ENCODE measurements around the gene HGFAC. TPM values are rescaled to one million over a fixed set of nuclear protein-coding genes. Genes with fewer than 3 reads are reported as not detected.

Gene HGFAC
- total and polyA plus RNA-seq, 12 donors: 0.12 to 0.84 (median 0.51) TPM; not detected in 5

DNA sequence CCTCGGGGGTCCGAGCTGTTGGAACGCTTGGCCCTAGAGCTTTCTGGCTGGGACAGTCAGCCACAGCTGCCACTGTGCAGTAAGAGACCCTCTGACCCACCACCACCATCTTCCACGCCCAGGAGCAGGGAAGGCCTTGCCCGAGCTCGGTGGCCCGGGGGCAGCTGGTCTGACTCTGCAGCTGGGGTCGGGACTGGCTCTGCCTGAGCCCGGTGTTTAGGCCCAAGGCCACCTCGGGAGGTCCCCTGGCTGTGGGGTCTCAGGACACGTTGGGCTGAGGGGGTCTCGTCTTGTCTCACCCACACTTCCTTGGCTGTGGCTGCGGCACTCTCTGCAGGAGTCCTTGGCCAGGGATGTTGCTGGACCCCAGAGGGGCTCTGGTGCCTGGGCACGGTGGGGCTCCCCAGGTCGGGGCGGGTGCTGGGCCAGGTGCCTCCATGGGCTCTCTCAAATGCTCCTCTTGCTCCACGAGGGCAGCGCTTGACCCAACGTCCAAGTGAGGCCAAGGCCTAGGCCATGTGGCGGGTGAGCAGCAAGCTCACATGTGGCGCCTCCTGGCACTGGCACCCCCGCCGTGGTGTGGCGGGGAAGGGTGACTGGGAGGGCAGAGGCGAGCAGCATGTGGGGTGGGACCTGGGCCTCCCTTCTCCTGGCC lies 44.2 kb downstream of the HGFAC start:
- DNase-seq: no peak
- no peak overlapping the region for H3K27ac ChIP-seq
- TF ChIP-seq POLR2A (IDR thresholded peaks at IDR 0.05): no peak
- TF ChIP-seq, protein P1, sequence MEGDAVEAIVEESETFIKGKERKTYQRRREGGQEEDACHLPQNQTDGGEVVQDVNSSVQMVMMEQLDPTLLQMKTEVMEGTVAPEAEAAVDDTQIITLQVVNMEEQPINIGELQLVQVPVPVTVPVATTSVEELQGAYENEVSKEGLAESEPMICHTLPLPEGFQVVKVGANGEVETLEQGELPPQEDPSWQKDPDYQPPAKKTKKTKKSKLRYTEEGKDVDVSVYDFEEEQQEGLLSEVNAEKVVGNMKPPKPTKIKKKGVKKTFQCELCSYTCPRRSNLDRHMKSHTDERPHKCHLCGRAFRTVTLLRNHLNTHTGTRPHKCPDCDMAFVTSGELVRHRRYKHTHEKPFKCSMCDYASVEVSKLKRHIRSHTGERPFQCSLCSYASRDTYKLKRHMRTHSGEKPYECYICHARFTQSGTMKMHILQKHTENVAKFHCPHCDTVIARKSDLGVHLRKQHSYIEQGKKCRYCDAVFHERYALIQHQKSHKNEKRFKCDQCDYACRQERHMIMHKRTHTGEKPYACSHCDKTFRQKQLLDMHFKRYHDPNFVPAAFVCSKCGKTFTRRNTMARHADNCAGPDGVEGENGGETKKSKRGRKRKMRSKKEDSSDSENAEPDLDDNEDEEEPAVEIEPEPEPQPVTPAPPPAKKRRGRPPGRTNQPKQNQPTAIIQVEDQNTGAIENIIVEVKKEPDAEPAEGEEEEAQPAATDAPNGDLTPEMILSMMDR (IDR thresholded peaks at IDR 0.05): no peak
- WGBS, 4 donors: 68 to 90% (median 78%) methylated on average over 2 to 25 of the region's 25 CpGs
- H3K27me3 ChIP-seq: peaks cover 26% of the 10 kb centered on the region
- no peaks in the 10 kb centered on the region for H3K4me1 ChIP-seq (replicated peaks in 1 of 2)
- H3K9me3 ChIP-seq (replicated peaks in 1 of 3): no peaks in the 10 kb centered on the region
- intact Hi-C loops (cut with DNase I): no loop called here
- no peaks in the 10 kb centered on the region for H3K36me3 ChIP-seq (replicated peaks in 1 of 2)
- H3K4me3 ChIP-seq: no peak overlapping the region

DNA sequence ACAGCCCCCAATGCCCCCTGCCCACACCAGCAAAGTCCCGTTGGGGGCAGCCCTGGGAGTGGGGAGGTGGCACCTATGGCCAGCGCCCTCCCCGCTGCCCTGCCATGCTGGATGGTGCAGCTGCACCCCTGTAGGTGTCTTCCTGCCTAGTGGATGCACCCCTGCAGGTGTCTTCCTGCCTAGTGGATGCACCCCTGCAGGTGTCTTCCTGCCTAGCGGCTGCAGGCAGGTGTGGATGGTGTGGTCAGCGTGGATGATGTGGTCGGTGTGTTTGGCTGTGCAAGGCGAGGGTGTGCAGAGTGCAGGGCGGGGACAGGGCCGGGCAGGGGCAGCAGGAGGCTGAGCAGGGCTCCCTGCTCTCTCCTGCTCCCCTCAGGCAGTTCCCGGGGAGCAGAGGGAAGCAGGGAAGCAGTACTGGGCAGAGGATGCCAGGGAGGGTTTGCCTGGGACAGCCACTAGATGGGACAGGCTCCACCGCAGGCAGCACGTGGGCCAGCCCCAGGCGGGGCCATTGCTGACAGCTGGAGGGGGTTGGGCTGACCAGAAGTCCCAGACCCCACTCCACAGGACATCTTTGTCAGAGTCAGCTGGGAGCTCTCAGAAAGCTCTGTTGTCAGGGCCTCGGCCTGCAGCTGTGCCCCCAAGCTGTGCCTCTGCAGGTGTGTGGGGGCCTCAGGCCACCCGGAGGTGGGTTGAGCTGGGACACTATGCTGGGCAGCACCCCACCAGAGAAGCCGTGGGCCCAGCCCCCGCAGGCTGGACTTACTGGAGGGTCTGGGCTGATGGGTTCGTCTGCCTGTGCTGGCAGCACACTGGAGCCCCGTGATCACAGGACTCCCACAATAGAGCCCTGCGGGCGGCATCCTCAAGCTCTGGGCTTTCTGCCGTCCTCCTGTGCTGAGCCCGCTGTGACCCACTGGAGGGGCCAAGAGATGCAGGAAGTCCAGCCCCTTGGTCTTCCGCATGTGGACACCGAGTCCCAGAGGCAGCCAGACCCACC lies 45.1 kb downstream of the HGFAC start:
- no peak for DNase-seq
- H3K27me3 ChIP-seq: peaks cover 29% of the 10 kb centered on the region
- TF ChIP-seq, protein P1 (IDR thresholded peaks at IDR 0.05): no peak
- no peak for TF ChIP-seq POLR2A (IDR thresholded peaks at IDR 0.05)
- intact Hi-C loops (cut with DNase I): no loop called here
- no peaks in the 10 kb centered on the region for H3K9me3 ChIP-seq (replicated peaks in 1 of 3)
- H3K4me1 ChIP-seq (replicated peaks in 1 of 2): no peaks in the 10 kb centered on the region
- H3K36me3 ChIP-seq (replicated peaks in 1 of 2): no peaks in the 10 kb centered on the region
- no peak overlapping the region for H3K27ac ChIP-seq
- no peak overlapping the region for H3K4me3 ChIP-seq
- 62 to 68% (median 67%) methylated on average over 13 to 25 of the region's 25 CpGs for WGBS, 4 donors

DNA sequence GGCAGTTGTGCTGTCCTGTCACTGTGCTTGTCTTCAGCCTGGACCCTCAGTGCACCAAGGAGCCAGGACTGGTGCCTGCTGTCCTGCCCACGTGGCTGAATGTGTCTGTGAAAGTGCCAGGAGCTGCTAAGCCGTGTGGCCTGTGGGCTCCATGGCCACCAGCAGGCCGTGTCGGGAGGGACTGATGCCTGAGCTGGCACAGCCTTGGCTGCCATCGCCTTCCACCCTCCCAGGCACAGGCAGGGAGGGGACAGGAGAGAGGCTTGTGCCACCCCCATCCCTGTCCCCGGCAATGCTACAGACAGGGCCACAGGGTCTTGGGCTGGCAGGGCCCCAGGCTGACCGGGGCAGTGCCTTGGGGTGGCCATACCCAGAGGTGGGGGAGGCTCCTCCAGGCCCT lies 46.1 kb downstream of the HGFAC start:
- no peak overlapping the region for H3K27ac ChIP-seq
- H3K36me3 ChIP-seq (replicated peaks in 1 of 2): no peaks in the 10 kb centered on the region
- 50 to 89% (median 66%) methylated on average over 3 to 7 of the region's 7 CpGs; no CpG with 5 or more reads in 1 of the 4 donors for WGBS, 4 donors
- peaks cover 31% of the 10 kb centered on the region for H3K27me3 ChIP-seq
- no peak overlapping the region for H3K4me3 ChIP-seq
- TF ChIP-seq POLR2A (IDR thresholded peaks at IDR 0.05): no peak
- TF ChIP-seq, protein P1 (IDR thresholded peaks at IDR 0.05): no peak
- DNase-seq: no peak
- H3K4me1 ChIP-seq (replicated peaks in 1 of 2): no peaks in the 10 kb centered on the region
- intact Hi-C loops (cut with DNase I): no loop called here
- no peaks in the 10 kb centered on the region for H3K9me3 ChIP-seq (replicated peaks in 1 of 3)

DNA sequence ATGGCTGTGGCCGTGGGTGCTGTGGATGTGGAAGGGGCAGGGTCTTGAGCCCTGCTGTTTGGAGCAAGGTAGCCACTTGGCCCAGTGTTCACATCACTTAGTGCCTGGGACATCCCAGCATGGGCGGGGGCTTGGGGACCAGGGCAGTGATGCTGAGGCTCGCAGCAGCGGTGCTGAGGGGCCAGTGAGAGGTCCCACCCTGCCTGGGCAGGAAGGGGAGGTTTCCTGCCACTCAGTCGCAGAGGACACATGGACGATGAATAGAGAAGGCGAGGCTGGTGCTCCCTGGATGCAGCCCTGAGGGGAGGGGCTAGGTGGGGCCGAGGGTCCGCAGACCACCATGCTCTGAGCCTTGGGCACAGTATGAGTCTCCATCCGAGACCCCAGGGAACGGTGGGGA lies 47.1 kb downstream of the HGFAC start:
- peaks cover 28% of the 10 kb centered on the region for H3K27me3 ChIP-seq
- intact Hi-C loops (cut with DNase I): no loop called here
- no peak for DNase-seq

More for the DNA sequence above, 47.1 kb downstream of the HGFAC start:
- H3K27ac ChIP-seq: no peak overlapping the region
- no peak for TF ChIP-seq POLR2A (IDR thresholded peaks at IDR 0.05)
- TF ChIP-seq, protein P1 (IDR thresholded peaks at IDR 0.05): no peak
- 30 to 61% (median 47%) methylated on average over 4 to 11 of the region's 11 CpGs for WGBS, 4 donors
- H3K4me1 ChIP-seq (replicated peaks in 1 of 2): no peaks in the 10 kb centered on the region
- no peak overlapping the region for H3K4me3 ChIP-seq
- H3K9me3 ChIP-seq (replicated peaks in 1 of 3): no peaks in the 10 kb centered on the region
- H3K36me3 ChIP-seq (replicated peaks in 1 of 2): no peaks in the 10 kb centered on the region
